G401 (cell line): ENCODE results near the gene NCAM2. TPM values are rescaled to one million over a fixed set of nuclear protein-coding genes. Genes with fewer than 3 reads are reported as not detected.

Source experiments
- DNase-seq: peaks from one replicate; pipeline ENCODE4 v3.0.0-alpha.2; 2015; ENCODE audit warnings: low spot score
- in situ Hi-C: cut with HindIII; loops from 2 replicates; pipeline ENCODE4 v1.10.0; 2016; ENCODE audit warnings: low sequenced_read_pairs, mixed read lengths
- total RNA-seq: library from RNA; depleted of rRNA; stranded (reverse); fragments of >200 nt; shearing (Covaris generic); gene quantifications from 2 replicates; pipeline ENCODE4 v1.2.3, GENCODE V29; 2014; rRNA removed

NCAM2 gene
- 5.2 and 6.7 TPM in 2 replicates for total RNA-seq

- no peak for DNase-seq
- in situ Hi-C loops = no loop called here
These were observed at the start of gene NCAM2 for GRCh38 chr21:20997636-20998455. NCAM2 (plus strand) TSS chr21:20998409.

GRCh38 chr21:20949884-20950283, 48.3 kb upstream of the NCAM2 start:
- in situ Hi-C loops = no loop called here
- DNase-seq = no peak

- in situ Hi-C loops = no loop called here
- DNase-seq = no peak
These were observed 32.4 kb upstream of the NCAM2 start for GRCh38 chr21:20965816-20966215.

GRCh38 chr21:20968391-20968790, 29.8 kb upstream of the NCAM2 start:
- in situ Hi-C loops = no loop called here
- DNase-seq = peak; percentile 23

- DNase-seq = no peak
- in situ Hi-C loops = no loop called here
These were observed 27.5 kb upstream of the NCAM2 start for GRCh38 chr21:20970691-20971090.

GRCh38 chr21:20971296-20971921, 26.8 kb upstream of the NCAM2 start:
- peak; percentile 32 for DNase-seq
- in situ Hi-C loops = no loop called here

- in situ Hi-C loops = no loop called here
- DNase-seq = no peak
These were observed 3.4 kb upstream of the NCAM2 start for GRCh38 chr21:20994790-20995189.

GRCh38 chr21:20996421-20997310, 1.5 kb upstream of the NCAM2 start:
- DNase-seq = no peak
- in situ Hi-C loops = no loop called here

GRCh38 chr21:20997311-20997635, 936 bp upstream of the NCAM2 start:
- in situ Hi-C loops = no loop called here

GRCh38 chr21:20998456-20998789, 214 bp downstream of the NCAM2 start:
- DNase-seq = peak; percentile 24
- in situ Hi-C loops = no loop called here

More at GRCh38 chr21:20997311-20997635, 936 bp upstream of the NCAM2 start:
- DNase-seq = no peak

- DNase-seq = peak; percentile 3
- in situ Hi-C loops = no loop called here
These were observed 677 bp downstream of the NCAM2 start for GRCh38 chr21:20998886-20999285.

- peak; percentile 35 for DNase-seq
- in situ Hi-C loops = no loop called here
These were observed 1.4 kb downstream of the NCAM2 start for GRCh38 chr21:20999659-21000058.

GRCh38 chr21:21000591-21001175, 2.5 kb downstream of the NCAM2 start:
- in situ Hi-C loops = no loop called here
- DNase-seq = no peak

- DNase-seq = no peak
- in situ Hi-C loops = no loop called here
These were observed 3.4 kb downstream of the NCAM2 start for GRCh38 chr21:21001591-21002100.

GRCh38 chr21:21002153-21002552, 3.9 kb downstream of the NCAM2 start:
- DNase-seq = no peak
- in situ Hi-C loops = no loop called here

GRCh38 chr21:21003701-21004100, 5.5 kb downstream of the NCAM2 start:
- in situ Hi-C loops = no loop called here
- no peak for DNase-seq

GRCh38 chr21:21007606-21008005, 9.4 kb downstream of the NCAM2 start:
- DNase-seq = no peak
- in situ Hi-C loops = no loop called here

GRCh38 chr21:21010228-21010627, 12.0 kb downstream of the NCAM2 start:
- in situ Hi-C loops = no loop called here

GRCh38 chr21:21010698-21011097, 12.5 kb downstream of the NCAM2 start:
- DNase-seq = no peak
- in situ Hi-C loops = no loop called here

More at GRCh38 chr21:21010228-21010627, 12.0 kb downstream of the NCAM2 start:
- DNase-seq = no peak
